Pancreas (tissue), 10 donors: Measurements from ENCODE around the gene SEPTIN8. TPM values are rescaled to one million over a fixed set of nuclear protein-coding genes. Genes with fewer than 3 reads are reported as not detected.

ENCODE experiments used
- ATAC-seq, 4 donors: fragments of 200-7000 bp; cut with Tn5 transposase; one replicate each; pipeline versions ENCODE4 v1.8.0 to v1.9.1; 2020; ENCODE audit warnings: mild to moderate bottlenecking in 4 of 4, moderate library complexity in 4 of 4
- DNase-seq, 6 donors: peaks; one replicate each; pipeline ENCODE4 v3.0.0-alpha.2; 2020
- FAIRE-seq: peaks from 2 replicates; lab custom pipeline; 2012; peaks lifted over from hg19 to GRCh38; lab: Jason Lieb, UNC
- H3K27ac ChIP-seq, 4 donors: fragments of 200-600 bp; sonication (generic); 1 replicate in 3 of 4; 2 replicates in 1 of 4; pipeline versions ENCODE4 v1.5.0 to v1.8.0; 2020
- H3K27me3 ChIP-seq, 4 donors: fragments of 200-600 bp; one replicate each; pipeline ENCODE4 v1.8.0; 2021
- H3K36me3 ChIP-seq, 3 donors: fragments of 200-600 bp; sonication (generic) in 1 of 3; one replicate each; pipeline versions ENCODE4 v1.5.0 to v1.8.0; 2020 to 2021
- H3K4me1 ChIP-seq, 3 donors: fragments of 200-600 bp; one replicate each; pipeline ENCODE4 v1.8.0; 2021
- H3K4me3 ChIP-seq, 4 donors: fragments of 200-600 bp; sonication (generic) in 2 of 4; one replicate each; pipeline versions ENCODE4 v1.5.0 to v1.8.0; 2020 to 2021
- H3K9me3 ChIP-seq, 4 donors: fragments of 200-600 bp; one replicate each; pipeline ENCODE4 v1.8.0; 2021
- WGBS, 2 donors: extraction: QIAGEN DNeasy Blood & Tissue Kit; methylation state at CpG; one replicate each; pipeline ENCODE4 v1.1.7; 2013; 5-methylcytosine and 5-hydroxymethylcytosine counted together
- intact Hi-C, 3 donors: fragments of 100-400 bp; cut with DNase I; formaldehyde crosslinking; loops; one replicate each; pipeline versions ENCODE4 v1.11.1 to v1.14.2; 2022
- polyA plus RNA-seq, 2 donors: library from polyadenylated mRNA; stranded (reverse); fragments of 200-250 nt; gene quantifications; one replicate each; pipeline ENCODE4 v1.2.3, GENCODE V29; 2013
- total RNA-seq, 6 donors: library from RNA; stranded (reverse); fragmentation: NEBNext Ultra II Directional in 4 of 6; extraction: Animal tissue kit (Norgen Biotek cat#: 25700) in 4 of 6; gene quantifications; one replicate each; pipeline versions ENCODE4 v1.2.1 to v1.2.4, GENCODE V29; 2021 to 2023
- TF ChIP-seq, protein P1 (sequence below), 4 donors: fragments of 200-600 bp; sonication (generic) in 3 of 4; IDR thresholded peaks; one replicate each; pipeline versions ENCODE4 v1.5.0 to v1.8.0; 2021; ENCODE audit warnings: antibody characterized with exemption in 4 of 4
- donor health status: healthy with polysubstance abuse.
- donor health status: DM: no; HTN: no; CAD: no; lungs with moderate emphysema.
- donor health status: DM: no; HTN: no; CAD: no.
- donor health status: control.
- donor health status: control.
- donor health status: Bipolar disorder and iron deficiency.
- donor health status: DM: yes; HTN: yes; CAD: no.
- donor health status: DM: no; HTN: no; CAD: no.
- donor health status: DM: no; HTN: no; CAD: no.
- donor health status: DM: yes; HTN: yes; CAD: no.

SEPTIN8 gene
- total and polyA plus RNA-seq, 8 donors = 13.1 to 32.8 (median 18.3) TPM

- Histone ChIP-seq H3K27ac (no peak overlapping the region), H3K36me3 (no peaks in the 10 kb centered on the region), H3K4me1 (no peaks in the 10 kb centered on the region), H3K27me3 (no peaks in the 10 kb centered on the region), H3K4me3 (no peak overlapping the region), H3K9me3 (no peaks in the 10 kb centered on the region)
- DNase-seq (no peak), FAIRE-seq (no peak), ATAC-seq (no peak)
- TF ChIP-seq, protein P1, sequence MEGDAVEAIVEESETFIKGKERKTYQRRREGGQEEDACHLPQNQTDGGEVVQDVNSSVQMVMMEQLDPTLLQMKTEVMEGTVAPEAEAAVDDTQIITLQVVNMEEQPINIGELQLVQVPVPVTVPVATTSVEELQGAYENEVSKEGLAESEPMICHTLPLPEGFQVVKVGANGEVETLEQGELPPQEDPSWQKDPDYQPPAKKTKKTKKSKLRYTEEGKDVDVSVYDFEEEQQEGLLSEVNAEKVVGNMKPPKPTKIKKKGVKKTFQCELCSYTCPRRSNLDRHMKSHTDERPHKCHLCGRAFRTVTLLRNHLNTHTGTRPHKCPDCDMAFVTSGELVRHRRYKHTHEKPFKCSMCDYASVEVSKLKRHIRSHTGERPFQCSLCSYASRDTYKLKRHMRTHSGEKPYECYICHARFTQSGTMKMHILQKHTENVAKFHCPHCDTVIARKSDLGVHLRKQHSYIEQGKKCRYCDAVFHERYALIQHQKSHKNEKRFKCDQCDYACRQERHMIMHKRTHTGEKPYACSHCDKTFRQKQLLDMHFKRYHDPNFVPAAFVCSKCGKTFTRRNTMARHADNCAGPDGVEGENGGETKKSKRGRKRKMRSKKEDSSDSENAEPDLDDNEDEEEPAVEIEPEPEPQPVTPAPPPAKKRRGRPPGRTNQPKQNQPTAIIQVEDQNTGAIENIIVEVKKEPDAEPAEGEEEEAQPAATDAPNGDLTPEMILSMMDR (IDR thresholded peaks at IDR 0.05) = no peak
- intact Hi-C loops = no loop called here
- WGBS, 2 donors = 95 to 97% methylated on average over 10 of the region's 10 CpGs
Observed at GRCh38 chr5:132729896-132730295, 47.1 kb downstream of the SEPTIN8 start.

- ATAC-seq = no peak
Observed at GRCh38 chr5:132725745-132726144, 51.3 kb downstream of the SEPTIN8 start.

DNA sequence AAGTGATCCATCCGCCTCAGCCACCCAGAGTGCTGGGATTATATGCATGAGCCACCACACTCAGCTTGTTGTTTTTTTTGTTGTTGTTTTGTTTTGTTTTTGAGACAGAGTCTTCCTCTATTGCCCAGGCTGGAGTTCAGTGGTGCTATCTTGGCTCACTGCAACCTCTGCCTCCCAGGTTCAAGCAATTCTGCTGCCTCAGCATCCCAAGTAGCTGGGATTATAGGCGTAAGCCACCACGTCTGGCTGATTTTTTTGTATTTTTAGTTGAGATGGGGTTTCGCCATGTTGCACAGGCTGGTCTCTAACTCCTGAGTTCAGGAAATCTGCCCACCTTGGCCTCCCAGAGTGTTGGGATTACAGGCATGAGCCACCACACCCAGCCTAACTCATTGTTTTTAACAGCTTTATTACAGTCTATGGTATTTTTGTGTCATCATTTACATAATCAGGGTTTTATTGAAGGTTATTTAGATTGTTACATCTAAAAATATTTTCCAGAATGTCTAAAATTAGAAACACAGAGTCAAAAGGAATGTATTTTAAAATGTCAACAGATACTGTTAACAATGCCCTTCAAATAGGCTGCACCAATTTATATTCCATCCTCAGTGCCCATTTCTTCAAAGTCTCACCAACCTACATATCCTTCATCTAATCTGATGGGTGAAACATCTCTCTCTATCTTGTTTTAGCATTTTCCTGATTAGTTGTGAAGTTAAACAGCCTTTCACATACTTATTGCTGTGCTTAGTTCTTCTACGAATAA, 58.3 kb downstream of the SEPTIN8 start:
- TF ChIP-seq, protein P1 (IDR thresholded peaks at IDR 0.05) = no peak
- WGBS, 2 donors = 93 to 95% methylated on average over 5 of the region's 5 CpGs
- Histone ChIP-seq H3K4me3 (no peak overlapping the region), H3K4me1 (no peaks in the 10 kb centered on the region), H3K9me3 (no peaks in the 10 kb centered on the region), H3K27me3 (no peaks in the 10 kb centered on the region), H3K27ac (no peak overlapping the region), H3K36me3 (no peaks in the 10 kb centered on the region)
- no peak for ATAC-seq
- no peak for DNase-seq
- intact Hi-C loops = no loop called here
- FAIRE-seq = no peak

More at GRCh38 chr5:132725745-132726144, 51.3 kb downstream of the SEPTIN8 start:
- no peaks in the 10 kb centered on the region for H3K9me3 ChIP-seq
- H3K4me3 ChIP-seq = no peak overlapping the region
- DNase-seq = no peak
- H3K4me1 ChIP-seq = no peaks in the 10 kb centered on the region
- TF ChIP-seq, protein P1 (IDR thresholded peaks at IDR 0.05) = no peak
- no peak for FAIRE-seq
- no peaks in the 10 kb centered on the region for H3K36me3 ChIP-seq
- 96 to 97% methylated on average over 2 of the region's 2 CpGs for WGBS, 2 donors
- no peaks in the 10 kb centered on the region for H3K27me3 ChIP-seq
- intact Hi-C loops = no loop called here
- H3K27ac ChIP-seq = no peak overlapping the region

- Histone ChIP-seq H3K4me1 (no peaks in the 10 kb centered on the region), H3K4me3 (no peak overlapping the region), H3K9me3 (no peaks in the 10 kb centered on the region), H3K27me3 (no peaks in the 10 kb centered on the region), H3K36me3 (no peaks in the 10 kb centered on the region), H3K27ac (no peak overlapping the region)
- peak in 2 of 4 donors; percentile 31 to 41 for ATAC-seq
- 57 to 66% methylated on average over 11 of the region's 11 CpGs for WGBS, 2 donors
- DNase-seq = no peak
- TF ChIP-seq, protein P1 (IDR thresholded peaks at IDR 0.05) = peak in 3 of 4 donors; percentile 16 to 43 (median 36)
- FAIRE-seq = peak; percentile 82
- intact Hi-C loops = no loop called here
Observed at GRCh38 chr5:132714456-132715307, 62.4 kb downstream of the SEPTIN8 start.
